Gastroesophageal sphincter (tissue), 3 donors: ENCODE results near the gene FAM180A.

Experiments
- POLR2AphosphoS5 ChIP-seq: sonication (generic); formaldehyde crosslinking; IDR thresholded peaks from one replicate; pipeline ENCODE4 v1.6.1; 2017; ENCODE audit warnings: antibody characterized with exemption
- TF ChIP-seq, protein P1 (sequence below), 4 experiments: fragments of 200-600 bp in 2 of 4; fragments of 450-650 bp in 2 of 4; sonication (generic) in 1 of 4; IDR thresholded peaks; one replicate each; pipeline ENCODE4 v1.5.1; 2017 to 2019; ENCODE audit warnings: antibody characterized with exemption in 4 of 4, mild to moderate bottlenecking in 2 of 4, moderate library complexity in 2 of 4

DNA sequence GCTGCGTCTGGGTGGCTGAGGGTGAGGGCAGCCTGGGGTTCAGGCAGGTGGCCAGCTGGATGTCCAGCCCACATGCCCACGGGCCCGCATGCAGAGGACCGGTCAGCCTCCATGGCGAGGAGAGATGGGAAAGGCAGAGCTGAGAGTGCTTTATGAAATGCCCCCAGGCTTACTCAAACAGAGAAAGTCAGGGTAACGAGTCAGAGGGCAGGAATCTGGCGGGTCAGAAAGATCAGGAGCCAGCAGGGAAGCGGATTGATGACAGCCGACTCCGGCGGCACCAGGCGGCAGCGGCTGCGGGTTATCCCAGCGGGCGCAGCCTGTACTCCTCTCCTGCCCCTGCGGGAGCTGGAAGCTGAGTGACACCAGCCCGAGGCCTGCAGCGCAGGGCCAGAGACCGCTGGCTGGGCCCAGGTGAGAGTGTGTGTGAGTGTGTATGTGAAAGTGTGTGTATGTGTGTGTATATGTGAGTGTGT, 34.0 kb downstream of the FAM180A start:
- TF ChIP-seq, protein P1, sequence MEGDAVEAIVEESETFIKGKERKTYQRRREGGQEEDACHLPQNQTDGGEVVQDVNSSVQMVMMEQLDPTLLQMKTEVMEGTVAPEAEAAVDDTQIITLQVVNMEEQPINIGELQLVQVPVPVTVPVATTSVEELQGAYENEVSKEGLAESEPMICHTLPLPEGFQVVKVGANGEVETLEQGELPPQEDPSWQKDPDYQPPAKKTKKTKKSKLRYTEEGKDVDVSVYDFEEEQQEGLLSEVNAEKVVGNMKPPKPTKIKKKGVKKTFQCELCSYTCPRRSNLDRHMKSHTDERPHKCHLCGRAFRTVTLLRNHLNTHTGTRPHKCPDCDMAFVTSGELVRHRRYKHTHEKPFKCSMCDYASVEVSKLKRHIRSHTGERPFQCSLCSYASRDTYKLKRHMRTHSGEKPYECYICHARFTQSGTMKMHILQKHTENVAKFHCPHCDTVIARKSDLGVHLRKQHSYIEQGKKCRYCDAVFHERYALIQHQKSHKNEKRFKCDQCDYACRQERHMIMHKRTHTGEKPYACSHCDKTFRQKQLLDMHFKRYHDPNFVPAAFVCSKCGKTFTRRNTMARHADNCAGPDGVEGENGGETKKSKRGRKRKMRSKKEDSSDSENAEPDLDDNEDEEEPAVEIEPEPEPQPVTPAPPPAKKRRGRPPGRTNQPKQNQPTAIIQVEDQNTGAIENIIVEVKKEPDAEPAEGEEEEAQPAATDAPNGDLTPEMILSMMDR (IDR thresholded peaks at IDR 0.05): no peak
- TF ChIP-seq POLR2AphosphoS5: no peak
